ENCODE data around the gene SCP2. TPM values are rescaled to one million over a fixed set of nuclear protein-coding genes. Genes with fewer than 3 reads are reported as not detected.

SCP2 gene
- polyA plus RNA-seq (2013, experiment 1 of 2), result 42.9 TPM
- 44.2 TPM for polyA plus RNA-seq (2013, experiment 2 of 2)

GRCh38 chr1:52927212-52928014 lies at the start of gene SCP2:
SCP2 (plus strand) TSS chr1:52927276; CDS start chr1:52927397, 121 bp downstream.
- Histone ChIP-seq H2BK120ac (ENCODE audit: low read depth, low read length) (peak within 1 kb of the TSS; percentile 47), H3K79me1 (ENCODE audit: low read depth, low read length) (no peaks in the 10 kb centered on the region), H3K4me1 (ENCODE audit: control insufficient read depth in 2 of 2, insufficient read depth in 1 of 2, low read depth in 1 of 2, low read length in 2 of 2) (peaks cover 0 to 4% of the 10 kb centered on the region in 2 donors), H3K36me3 (replicated peaks in 1 of 2; ENCODE audit: control insufficient read depth in 2 of 2, insufficient read depth in 2 of 2, low read length in 2 of 2) (no peaks in the 10 kb centered on the region), H3K18ac (ENCODE audit: low read length) (peak within 1 kb of the TSS; percentile 95), H3K4ac (ENCODE audit: low read length) (no peak within 1 kb of the TSS), H2BK5ac (ENCODE audit: low read length) (peak within 1 kb of the TSS; percentile 14), H2BK12ac (ENCODE audit: low read length) (peak within 1 kb of the TSS; percentile 81), H3K23ac (ENCODE audit: low read depth, low read length, poor library complexity) (peak within 1 kb of the TSS; percentile 61), H4K91ac (ENCODE audit: low read depth, low read length, poor library complexity) (no peak within 1 kb of the TSS), H3K9me3 (replicated peaks in 1 of 2; ENCODE audit: control insufficient read depth in 2 of 2, insufficient read depth in 1 of 2, low read depth in 1 of 2, low read length in 2 of 2) (peaks cover 0 to 9% of the 10 kb centered on the region in 2 donors), H4K8ac (ENCODE audit: low read depth, low read length) (no peak within 1 kb of the TSS), H2AFZ (ENCODE audit: low read length) (peak within 1 kb of the TSS; percentile 92), H3K4me2 (ENCODE audit: insufficient read depth, low read length, poor library complexity, severe bottlenecking) (peak within 1 kb of the TSS; percentile 99), H3K27me3 (ENCODE audit: control insufficient read depth in 3 of 3, insufficient read depth in 3 of 3, low read depth in 1 of 3, low read length in 3 of 3) (peaks cover 0 to 55% (median 27%) of the 10 kb centered on the region in 3 experiments), H3K9ac (ENCODE audit: low read depth, low read length, poor library complexity) (peak within 1 kb of the TSS; percentile 86), H2AK5ac (ENCODE audit: low read depth, low read length) (no peak within 1 kb of the TSS), H3K4me3 (ENCODE audit: low read length in 2 of 2) (peak within 1 kb of the TSS; percentile 58 to 81), H3K14ac (ENCODE audit: low read length) (peak within 1 kb of the TSS; percentile 86), H3K27ac (replicated peaks; ENCODE audit: low read length) (no peak within 1 kb of the TSS), H2BK15ac (ENCODE audit: low read length) (peak within 1 kb of the TSS; percentile 38)
- WGBS, 2 donors (ENCODE audit: extremely low coverage in 2 of 2, insufficient read length in 2 of 2, insufficient replicate concordance in 1 of 2), result no CpG with 5 or more reads among the region's 65 CpGs
- DNase-seq (ENCODE audit: low spot score), result peak; percentile 69

GRCh38 chr1:52877554-52877953 lies 49.5 kb upstream of the SCP2 start:
- Histone ChIP-seq H3K4me3 (ENCODE audit: low read length in 2 of 2) (no peak overlapping the region), H2BK5ac (ENCODE audit: low read length) (no peak overlapping the region), H2BK15ac (ENCODE audit: low read length) (no peak overlapping the region), H3K4ac (ENCODE audit: low read length) (no peak overlapping the region), H3K9me3 (replicated peaks in 1 of 2; ENCODE audit: control insufficient read depth in 2 of 2, insufficient read depth in 1 of 2, low read depth in 1 of 2, low read length in 2 of 2) (no peaks in the 10 kb centered on the region), H3K4me2 (ENCODE audit: insufficient read depth, low read length, poor library complexity, severe bottlenecking) (no peak overlapping the region), H2AFZ (ENCODE audit: low read length) (no peak overlapping the region), H4K8ac (ENCODE audit: low read depth, low read length) (no peak overlapping the region), H3K27me3 (ENCODE audit: control insufficient read depth in 3 of 3, insufficient read depth in 3 of 3, low read depth in 1 of 3, low read length in 3 of 3) (peaks cover 0 to 2% (median 0%) of the 10 kb centered on the region in 3 experiments), H3K79me1 (ENCODE audit: low read depth, low read length) (no peaks in the 10 kb centered on the region), H3K23ac (ENCODE audit: low read depth, low read length, poor library complexity) (no peak overlapping the region), H3K36me3 (replicated peaks in 1 of 2; ENCODE audit: control insufficient read depth in 2 of 2, insufficient read depth in 2 of 2, low read length in 2 of 2) (no peaks in the 10 kb centered on the region), H3K18ac (ENCODE audit: low read length) (no peak overlapping the region), H2AK5ac (ENCODE audit: low read depth, low read length) (no peak overlapping the region), H3K4me1 (ENCODE audit: control insufficient read depth in 2 of 2, insufficient read depth in 1 of 2, low read depth in 1 of 2, low read length in 2 of 2) (peaks cover 0 to 1% of the 10 kb centered on the region in 2 donors), H3K27ac (replicated peaks; ENCODE audit: low read length) (no peak overlapping the region), H3K9ac (ENCODE audit: low read depth, low read length, poor library complexity) (no peak overlapping the region), H2BK120ac (ENCODE audit: low read depth, low read length) (no peak overlapping the region), H2BK12ac (ENCODE audit: low read length) (no peak overlapping the region), H3K14ac (ENCODE audit: low read length) (no peak overlapping the region), H4K91ac (ENCODE audit: low read depth, low read length, poor library complexity) (no peak overlapping the region)
- WGBS, 2 donors (ENCODE audit: extremely low coverage in 2 of 2, insufficient read length in 2 of 2, insufficient replicate concordance in 1 of 2), result no CpG with 5 or more reads among the region's 3 CpGs
- no peak for DNase-seq (ENCODE audit: low spot score)

GRCh38 chr1:52880206-52880605 lies 46.9 kb upstream of the SCP2 start:
- WGBS, 2 donors (ENCODE audit: extremely low coverage in 2 of 2, insufficient read length in 2 of 2, insufficient replicate concordance in 1 of 2), result no CpG with 5 or more reads among the region's 2 CpGs
- no peak overlapping the region for H2BK5ac ChIP-seq (ENCODE audit: low read length)
- H3K4me1 ChIP-seq (ENCODE audit: control insufficient read depth in 2 of 2, insufficient read depth in 1 of 2, low read depth in 1 of 2, low read length in 2 of 2), result peaks cover 0 to 1% of the 10 kb centered on the region in 2 donors
- no peak overlapping the region for H3K4me3 ChIP-seq (ENCODE audit: low read length in 2 of 2)
- H4K91ac ChIP-seq (ENCODE audit: low read depth, low read length, poor library complexity), result no peak overlapping the region
- no peaks in the 10 kb centered on the region for H3K79me1 ChIP-seq (ENCODE audit: low read depth, low read length)
- H3K4ac ChIP-seq (ENCODE audit: low read length), result no peak overlapping the region
- no peak overlapping the region for H2BK15ac ChIP-seq (ENCODE audit: low read length)
- H3K9ac ChIP-seq (ENCODE audit: low read depth, low read length, poor library complexity), result no peak overlapping the region
- H3K4me2 ChIP-seq (ENCODE audit: insufficient read depth, low read length, poor library complexity, severe bottlenecking), result no peak overlapping the region
- H2BK12ac ChIP-seq (ENCODE audit: low read length), result no peak overlapping the region
- no peak for DNase-seq (ENCODE audit: low spot score)
- H2AK5ac ChIP-seq (ENCODE audit: low read depth, low read length), result no peak overlapping the region
- no peak overlapping the region for H3K14ac ChIP-seq (ENCODE audit: low read length)
- no peak overlapping the region for H3K18ac ChIP-seq (ENCODE audit: low read length)
- no peaks in the 10 kb centered on the region for H3K9me3 ChIP-seq (replicated peaks in 1 of 2; ENCODE audit: control insufficient read depth in 2 of 2, insufficient read depth in 1 of 2, low read depth in 1 of 2, low read length in 2 of 2)
- H3K36me3 ChIP-seq (replicated peaks in 1 of 2; ENCODE audit: control insufficient read depth in 2 of 2, insufficient read depth in 2 of 2, low read length in 2 of 2), result no peaks in the 10 kb centered on the region
- H3K23ac ChIP-seq (ENCODE audit: low read depth, low read length, poor library complexity), result no peak overlapping the region
- no peak overlapping the region for H2BK120ac ChIP-seq (ENCODE audit: low read depth, low read length)
- no peak overlapping the region for H4K8ac ChIP-seq (ENCODE audit: low read depth, low read length)
- H2AFZ ChIP-seq (ENCODE audit: low read length), result no peak overlapping the region
- no peak overlapping the region for H3K27ac ChIP-seq (replicated peaks; ENCODE audit: low read length)
- H3K27me3 ChIP-seq (ENCODE audit: control insufficient read depth in 3 of 3, insufficient read depth in 3 of 3, low read depth in 1 of 3, low read length in 3 of 3), result peaks cover 0 to 2% (median 0%) of the 10 kb centered on the region in 3 experiments

GRCh38 chr1:52887483-52887882 lies 39.6 kb upstream of the SCP2 start:
- Histone ChIP-seq H3K27ac (replicated peaks; ENCODE audit: low read length) (no peak overlapping the region), H3K4me2 (ENCODE audit: insufficient read depth, low read length, poor library complexity, severe bottlenecking) (no peak overlapping the region), H3K18ac (ENCODE audit: low read length) (no peak overlapping the region), H3K9ac (ENCODE audit: low read depth, low read length, poor library complexity) (no peak overlapping the region), H3K4me3 (ENCODE audit: low read length in 2 of 2) (no peak overlapping the region), H4K91ac (ENCODE audit: low read depth, low read length, poor library complexity) (no peak overlapping the region), H3K4ac (ENCODE audit: low read length) (no peak overlapping the region), H4K8ac (ENCODE audit: low read depth, low read length) (no peak overlapping the region), H3K4me1 (ENCODE audit: control insufficient read depth in 2 of 2, insufficient read depth in 1 of 2, low read depth in 1 of 2, low read length in 2 of 2) (no peaks in the 10 kb centered on the region), H2AK5ac (ENCODE audit: low read depth, low read length) (no peak overlapping the region), H2BK12ac (ENCODE audit: low read length) (no peak overlapping the region), H3K23ac (ENCODE audit: low read depth, low read length, poor library complexity) (no peak overlapping the region), H3K36me3 (replicated peaks in 1 of 2; ENCODE audit: control insufficient read depth in 2 of 2, insufficient read depth in 2 of 2, low read length in 2 of 2) (no peaks in the 10 kb centered on the region), H3K27me3 (ENCODE audit: control insufficient read depth in 3 of 3, insufficient read depth in 3 of 3, low read depth in 1 of 3, low read length in 3 of 3) (no peaks in the 10 kb centered on the region), H2BK5ac (ENCODE audit: low read length) (no peak overlapping the region), H2BK15ac (ENCODE audit: low read length) (no peak overlapping the region), H3K79me1 (ENCODE audit: low read depth, low read length) (no peaks in the 10 kb centered on the region), H2AFZ (ENCODE audit: low read length) (no peak overlapping the region), H2BK120ac (ENCODE audit: low read depth, low read length) (no peak overlapping the region), H3K14ac (ENCODE audit: low read length) (no peak overlapping the region), H3K9me3 (replicated peaks in 1 of 2; ENCODE audit: control insufficient read depth in 2 of 2, insufficient read depth in 1 of 2, low read depth in 1 of 2, low read length in 2 of 2) (no peaks in the 10 kb centered on the region)
- no CpG with 5 or more reads among the region's 4 CpGs for WGBS, 2 donors (ENCODE audit: extremely low coverage in 2 of 2, insufficient read length in 2 of 2, insufficient replicate concordance in 1 of 2)
- DNase-seq (ENCODE audit: low spot score), result no peak

Measured in neuronal stem cell (in vitro differentiated cells).